HG03469 (cell line): Measurements from ENCODE around the gene KRTAP21-1.
"Not testable (repeated sequence)": the region's sequence is repeated elsewhere in the genome, so short reads cannot be mapped to it uniquely, and the experiment has no call there.

Experiments used
- ATAC-seq: cut with Tn5 transposase; IDR thresholded peaks from one replicate; pipeline ENCODE4 v1.9.1; 2021; ENCODE audit warnings: mild to moderate bottlenecking, moderate library complexity, moderate number of reproducible peaks; ENCODE audit not compliant: unreplicated experiment

The KRTAP21-1 gene

GRCh38 chr21:30755328-30755727 is at the start of gene KRTAP21-1:
Gene KRTAP21-1, minus strand, starts transcription at chr21:30755428. Its CDS starts 50 bp downstream, at chr21:30755378.
- ATAC-seq, result not testable (repeated sequence)

GRCh38 chr21:30800605-30801004 is 45.4 kb upstream of the KRTAP21-1 start:
- ATAC-seq, result no peak

- ATAC-seq, result no peak
Observed at GRCh38 chr21:30793581-30794314, 38.5 kb upstream of the KRTAP21-1 start.

GRCh38 chr21:30779249-30779648 is 24.0 kb upstream of the KRTAP21-1 start:
- no peak for ATAC-seq

GRCh38 chr21:30769724-30770431 is 14.7 kb upstream of the KRTAP21-1 start:
- no peak for ATAC-seq

- ATAC-seq, result no peak
Observed at GRCh38 chr21:30760776-30761175, 5.5 kb upstream of the KRTAP21-1 start.

- ATAC-seq, result no peak
Observed at GRCh38 chr21:30758306-30758705, 3.1 kb upstream of the KRTAP21-1 start.

GRCh38 chr21:30747159-30747558 is 8.1 kb downstream of the KRTAP21-1 start, which contains the start of gene KRTAP21-2:
Gene KRTAP21-2, minus strand, starts transcription at chr21:30747259. Its CDS starts 57 bp downstream, at chr21:30747202.
- ATAC-seq, result no peak

GRCh38 chr21:30740462-30740861 is 14.8 kb downstream of the KRTAP21-1 start:
- no peak for ATAC-seq

- no peak for ATAC-seq
Observed at GRCh38 chr21:30733026-30733425, 22.2 kb downstream of the KRTAP21-1 start.

GRCh38 chr21:30726726-30727125 is 28.5 kb downstream of the KRTAP21-1 start:
- ATAC-seq, result no peak

GRCh38 chr21:30719401-30719800 is 35.8 kb downstream of the KRTAP21-1 start:
- no peak for ATAC-seq

- no peak for ATAC-seq
Observed at GRCh38 chr21:30718239-30718909, 36.9 kb downstream of the KRTAP21-1 start, which contains the start of gene KRTAP21-3. Gene KRTAP21-3, minus strand, starts transcription at chr21:30718777. Its CDS starts 18 bp downstream, at chr21:30718759.

- no peak for ATAC-seq
Observed at GRCh38 chr21:30717105-30717504, 38.1 kb downstream of the KRTAP21-1 start.

GRCh38 chr21:30714946-30715345 is 40.3 kb downstream of the KRTAP21-1 start:
- ATAC-seq, result no peak

GRCh38 chr21:30714456-30714855 is 40.8 kb downstream of the KRTAP21-1 start:
- ATAC-seq, result no peak

- ATAC-seq, result no peak
Observed at GRCh38 chr21:30713766-30714165, 41.5 kb downstream of the KRTAP21-1 start.

- no peak for ATAC-seq
Observed at GRCh38 chr21:30710499-30710898, 44.7 kb downstream of the KRTAP21-1 start.

GRCh38 chr21:30707409-30707808 is 47.8 kb downstream of the KRTAP21-1 start:
- ATAC-seq, result no peak
